Stromal cell of bone marrow (primary cell): Measurements from ENCODE around the gene DAO.
A peak's percentile ranks its signal among the peaks of the same experiment; 100 is the strongest.
"Not testable (repeated sequence)": the region's sequence is repeated elsewhere in the genome, so short reads cannot be mapped to it uniquely, and the experiment has no call there.

Source experiments
- DNase-seq: peaks from one replicate; pipeline ENCODE4 v3.0.0-alpha.2; 2012; ENCODE audit warnings: low read depth

DAO gene

DNA sequence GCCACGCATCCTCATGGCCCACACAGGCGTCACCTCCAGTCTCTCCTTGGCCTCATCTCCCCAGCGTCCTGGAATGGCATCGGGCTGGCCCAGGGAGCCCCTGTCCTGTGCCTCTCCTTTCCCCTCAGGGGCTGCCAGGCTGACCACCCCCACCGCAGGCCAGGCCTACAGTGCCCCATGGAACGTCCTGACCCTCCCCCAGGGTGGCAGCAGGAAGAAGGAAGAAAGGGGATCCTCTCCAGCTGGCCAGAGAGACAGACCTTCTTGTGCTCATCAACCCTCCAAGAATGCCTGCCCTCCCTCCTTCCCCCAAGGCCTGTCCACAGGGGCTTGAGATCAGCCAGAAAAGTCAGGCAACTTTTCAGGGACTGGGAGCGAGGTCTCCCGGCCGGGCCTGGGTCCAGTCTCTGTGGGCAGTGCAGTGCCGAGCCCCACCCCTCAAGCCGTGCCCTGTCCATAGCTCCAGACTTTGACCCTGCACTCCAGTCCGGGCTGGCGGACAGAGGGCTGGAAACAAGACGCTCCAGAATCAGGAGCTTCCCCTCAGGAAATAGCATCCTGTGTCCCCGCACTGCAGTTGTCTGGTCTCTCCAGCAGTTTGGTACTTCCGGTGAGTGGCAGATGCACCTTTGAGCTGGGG, at the start of gene DAO:
Gene DAO, plus strand, starts transcription at position 478 of the 640 bp plus-strand sequence. CDS start 4,915 bp downstream, outside the sequence.
- no peak for DNase-seq

DNA sequence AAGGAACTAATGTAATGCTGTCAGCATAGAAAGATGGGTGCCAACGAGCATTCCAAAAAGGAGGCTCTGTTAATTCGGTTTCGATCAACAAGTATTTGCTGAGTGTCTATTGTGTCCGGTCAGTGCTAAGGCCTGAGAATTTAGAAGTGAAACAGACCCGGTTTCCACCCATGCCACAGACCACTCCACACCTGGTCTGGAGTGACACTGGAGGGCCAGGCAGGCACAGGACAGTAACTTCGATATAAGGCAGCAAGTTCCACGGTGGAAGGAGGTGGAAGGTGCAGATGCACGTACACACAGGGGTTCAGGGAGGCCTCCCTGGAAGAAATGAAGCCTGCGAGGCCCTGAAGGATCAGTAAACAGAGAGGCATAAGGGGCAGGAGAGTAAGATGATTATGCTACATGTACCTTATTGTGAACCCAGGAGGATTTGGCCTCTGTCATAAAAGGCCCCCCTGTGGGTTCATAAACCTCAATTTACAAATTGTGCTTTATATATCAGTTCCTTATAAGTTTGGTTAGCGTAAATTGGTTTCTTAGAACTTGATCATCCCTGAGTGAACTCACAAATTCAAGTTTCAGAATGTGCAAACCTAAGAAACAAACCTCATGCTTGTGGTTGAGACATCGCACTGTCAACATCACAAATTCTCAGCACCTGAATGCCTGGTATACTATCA, 48.4 kb upstream of the DAO start:
- no peak for DNase-seq

- DNase-seq: no peak
These were observed 47.7 kb upstream of the DAO start for GRCh38 chr12:108832208-108832607.

GRCh38 chr12:108832730-108833354, 47.0 kb upstream of the DAO start:
- DNase-seq: peak; percentile 80

- peak; percentile 77 for DNase-seq
These were observed 46.5 kb upstream of the DAO start for GRCh38 chr12:108833355-108833733.

GRCh38 chr12:108833757-108834472, 46.0 kb upstream of the DAO start:
- DNase-seq: peak; percentile 59

DNA sequence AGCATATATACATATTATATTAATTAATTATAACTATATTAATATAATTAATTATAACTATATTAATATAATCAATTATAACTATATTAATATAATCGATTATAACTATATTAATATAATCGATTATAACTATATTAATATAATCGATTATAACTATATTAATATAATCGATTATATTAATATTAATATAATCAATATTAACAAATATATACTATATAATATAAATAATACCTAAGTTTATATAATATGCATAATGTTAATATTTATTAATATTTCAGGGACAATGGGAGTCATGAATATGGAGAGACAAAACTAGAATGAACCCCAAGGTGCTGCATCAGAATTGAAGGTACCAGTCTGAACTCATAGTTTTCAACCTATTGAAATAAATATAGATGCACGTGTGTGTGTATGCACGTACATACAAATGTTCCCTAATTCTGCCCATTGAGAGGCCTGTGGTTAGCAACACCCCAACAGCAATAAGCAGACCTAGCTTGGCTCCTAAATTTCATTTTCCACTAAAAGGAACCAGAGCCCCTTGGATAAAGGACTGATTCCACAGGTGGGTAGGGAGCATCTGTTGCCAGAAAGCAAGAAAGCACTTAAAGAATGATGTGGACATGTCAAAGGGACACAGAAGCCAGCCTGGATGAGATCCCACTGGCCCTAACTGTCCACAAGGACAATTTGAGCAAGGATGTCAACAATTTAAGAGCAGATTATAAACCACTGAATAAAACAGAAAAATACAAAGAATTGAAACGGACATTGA, 43.8 kb upstream of the DAO start:
- no peak for DNase-seq

DNA sequence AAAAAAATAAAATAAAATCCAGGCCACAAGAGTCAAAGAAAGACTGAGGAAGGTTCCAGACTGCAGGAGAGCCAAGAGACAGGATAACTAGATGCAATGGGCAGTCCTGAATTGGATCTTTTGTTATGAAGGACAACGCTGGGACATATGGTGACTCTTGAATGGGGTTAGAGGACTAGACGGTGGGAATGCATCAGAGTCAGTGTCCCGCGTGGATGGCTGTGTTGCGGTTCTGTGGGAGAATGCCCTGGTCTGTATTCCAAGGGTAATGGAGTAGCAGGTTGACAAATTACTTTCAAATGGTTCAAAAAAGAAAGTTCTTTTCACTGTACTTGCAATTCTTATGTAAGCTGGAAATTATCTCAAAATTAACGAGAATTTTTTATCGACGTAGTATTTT, 42.7 kb upstream of the DAO start:
- DNase-seq: no peak

GRCh38 chr12:108837680-108838079, 42.2 kb upstream of the DAO start:
- DNase-seq: no peak

DNA sequence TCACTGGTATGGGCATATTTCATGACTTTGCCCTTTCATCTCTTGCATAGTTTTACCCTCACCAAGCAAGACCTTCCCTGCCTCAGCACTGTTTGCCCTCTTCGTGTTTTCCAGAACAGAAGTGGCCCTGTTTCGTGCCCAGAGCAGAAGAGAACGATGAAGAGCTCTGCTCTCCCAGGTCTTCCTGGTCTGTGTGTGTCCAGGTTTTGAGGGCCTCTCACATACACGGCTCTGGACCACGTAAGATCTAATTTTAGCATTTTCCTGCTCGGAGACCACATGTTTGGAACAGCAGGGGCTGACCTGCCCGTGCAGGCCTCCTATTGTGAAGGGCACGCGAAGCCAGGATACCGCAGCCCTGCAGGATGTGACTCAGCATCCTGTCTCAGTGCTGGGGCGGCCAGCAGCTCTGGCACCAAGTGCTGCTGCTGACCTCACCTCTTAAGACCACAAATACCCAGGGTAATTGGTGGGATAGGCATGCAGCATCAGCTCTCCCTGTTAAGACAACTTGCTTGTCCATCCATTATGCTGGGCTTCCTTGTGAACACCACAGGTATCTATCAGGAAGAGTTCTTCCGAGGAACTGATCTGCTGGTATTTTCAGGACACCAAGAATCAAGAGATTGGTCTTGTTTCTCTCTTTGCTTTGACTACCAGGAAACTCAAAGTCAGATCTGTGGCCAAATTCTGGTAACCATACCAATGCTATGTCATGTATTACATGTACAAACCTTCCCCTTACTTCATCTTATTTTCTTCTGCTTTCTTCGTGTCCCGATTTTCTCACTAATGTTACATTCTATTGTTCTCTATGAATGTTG, 41.5 kb upstream of the DAO start:
- DNase-seq: peak; percentile 99

DNA sequence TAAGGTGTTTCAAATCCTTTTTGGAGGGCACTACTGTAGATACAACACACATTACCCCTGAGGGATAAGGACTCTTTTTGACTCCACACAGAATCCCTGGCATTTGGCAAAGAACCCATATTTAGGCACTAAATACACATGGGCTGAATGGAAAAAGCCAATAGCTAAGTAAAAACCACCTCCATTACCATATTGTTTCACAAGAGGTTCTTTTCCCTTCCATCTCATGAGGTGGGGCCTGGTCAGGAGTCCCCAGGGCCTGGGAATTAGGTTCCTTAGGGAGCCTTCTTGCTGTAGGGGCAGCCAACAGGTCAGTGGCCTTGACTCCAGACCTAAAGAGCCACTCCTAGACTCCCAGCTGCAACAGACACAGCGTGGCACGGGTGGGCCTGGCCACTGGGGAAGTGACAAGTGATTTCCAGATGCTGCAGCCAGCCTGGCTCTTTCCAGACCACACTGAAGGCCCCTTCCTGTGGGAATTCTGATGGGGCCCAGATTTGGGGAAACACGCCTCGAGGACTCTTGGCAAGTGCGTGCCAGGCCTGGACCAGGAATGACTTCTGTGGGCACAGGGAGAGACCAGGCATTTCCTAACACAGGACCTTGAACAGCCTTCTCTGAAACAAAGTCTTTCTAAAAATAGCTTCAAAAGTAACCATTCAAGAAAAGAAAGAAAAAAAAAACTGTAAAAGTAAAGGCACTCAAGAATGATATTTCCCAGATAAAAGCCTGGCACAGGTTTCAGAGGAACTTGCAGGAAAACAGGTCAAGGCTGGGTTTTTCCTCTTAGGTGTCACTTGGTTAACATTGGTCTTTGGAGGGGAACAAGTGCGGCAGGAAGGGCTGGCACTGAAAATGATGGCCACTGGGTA, 40.6 kb upstream of the DAO start:
- DNase-seq: peak; percentile 78

DNA sequence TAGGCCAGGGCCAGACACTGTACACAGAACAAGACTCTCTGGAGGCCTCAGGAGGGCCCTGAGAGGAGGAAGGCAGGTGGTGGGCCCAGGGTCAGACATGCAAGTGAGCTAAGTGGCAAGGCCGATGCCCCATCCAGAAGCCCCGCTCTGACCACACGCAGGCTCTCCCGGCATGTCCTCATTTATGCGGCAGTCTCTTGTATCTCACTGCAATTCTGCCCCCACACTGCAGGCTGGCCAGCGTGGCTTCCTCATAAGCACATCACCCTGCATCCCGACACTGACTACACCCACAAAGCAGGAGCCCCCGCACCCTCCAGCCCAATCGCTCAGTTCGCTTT, 40.0 kb upstream of the DAO start:
- DNase-seq: no peak

- no peak for DNase-seq
These were observed 39.1 kb upstream of the DAO start for GRCh38 chr12:108840605-108841332.

DNA sequence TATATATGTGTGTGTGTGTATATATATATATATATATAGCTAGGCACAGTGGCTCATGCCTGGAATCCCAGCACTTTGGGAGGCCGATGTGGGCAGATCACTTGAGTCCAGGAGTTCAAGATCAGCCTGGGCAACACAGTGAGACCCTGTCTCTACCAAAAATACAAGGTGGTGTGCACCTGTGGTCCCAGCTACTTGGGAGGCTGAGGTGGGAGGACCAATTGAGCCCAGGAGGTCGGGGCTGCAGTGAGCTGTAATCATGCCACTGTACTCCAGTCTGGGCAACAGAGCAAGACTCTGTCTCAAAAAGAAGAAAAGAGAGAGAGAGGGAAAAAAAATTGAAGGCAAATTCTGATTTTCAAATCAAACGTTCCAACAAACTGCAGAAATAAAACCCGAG, 38.1 kb upstream of the DAO start:
- not testable (repeated sequence) for DNase-seq

DNA sequence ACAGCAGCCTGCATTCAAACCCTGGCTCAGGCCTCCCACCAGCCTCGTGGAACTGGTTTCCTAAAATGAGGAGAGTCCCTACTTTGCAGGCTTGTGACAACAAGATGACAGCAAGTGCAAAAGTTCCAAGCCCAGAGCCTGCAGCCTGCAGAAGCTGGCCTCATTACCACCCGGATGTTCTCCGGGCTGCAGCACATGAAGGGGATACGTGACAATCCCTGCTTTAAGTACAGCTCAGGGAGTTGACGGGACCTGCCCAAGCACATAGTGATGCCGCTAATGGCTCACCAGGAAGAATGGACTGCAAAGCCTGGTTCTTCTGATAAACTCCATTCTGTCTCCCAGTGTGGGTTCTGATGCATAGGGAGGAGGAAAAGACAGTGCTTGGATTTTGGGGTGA, 37.5 kb upstream of the DAO start:
- DNase-seq: no peak

- no peak for DNase-seq
These were observed 36.7 kb upstream of the DAO start for GRCh38 chr12:108843187-108843586.

DNA sequence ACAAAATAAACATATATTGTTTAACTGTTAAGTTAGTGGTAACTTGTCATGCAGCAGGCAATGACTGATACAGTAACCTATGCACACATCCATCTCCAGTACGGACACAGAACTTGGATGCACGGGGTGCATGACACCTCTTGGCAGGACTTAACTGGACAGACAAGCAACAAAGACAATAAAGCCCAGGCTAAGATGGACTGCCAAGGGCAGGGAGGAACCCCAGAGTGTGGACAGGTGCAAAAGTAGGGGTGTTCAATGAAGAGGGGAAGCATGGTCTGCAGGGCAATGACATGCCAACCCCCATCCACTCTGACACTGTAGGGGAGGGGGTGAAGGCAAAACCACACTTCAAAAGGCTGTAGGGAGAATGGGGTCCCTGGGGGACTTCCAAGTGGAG, 34.2 kb upstream of the DAO start:
- no peak for DNase-seq

GRCh38 chr12:108846290-108846701, 33.6 kb upstream of the DAO start:
- no peak for DNase-seq

- no peak for DNase-seq
These were observed 32.2 kb upstream of the DAO start for GRCh38 chr12:108847705-108848104.

GRCh38 chr12:108849660-108850059, 30.2 kb upstream of the DAO start:
- no peak for DNase-seq
